B cell (primary cell): ENCODE results near the gene LRRK2.

Experiments
- EZH2 ChIP-seq: IDR thresholded peaks from 2 replicates; pipeline ENCODE4 v1.6.1; 2012; ENCODE audit warnings: borderline replicate concordance, low read depth, mild to moderate bottlenecking, moderate library complexity, low read length; ENCODE audit not compliant: insufficient read depth, poor library complexity, severe bottlenecking
- TF ChIP-seq, protein P1 (sequence below): fragments of 200-600 bp; IDR thresholded peaks from one replicate; pipeline ENCODE4 v1.8.0; 2022; ENCODE audit warnings: antibody characterized with exemption, mild to moderate bottlenecking

DNA sequence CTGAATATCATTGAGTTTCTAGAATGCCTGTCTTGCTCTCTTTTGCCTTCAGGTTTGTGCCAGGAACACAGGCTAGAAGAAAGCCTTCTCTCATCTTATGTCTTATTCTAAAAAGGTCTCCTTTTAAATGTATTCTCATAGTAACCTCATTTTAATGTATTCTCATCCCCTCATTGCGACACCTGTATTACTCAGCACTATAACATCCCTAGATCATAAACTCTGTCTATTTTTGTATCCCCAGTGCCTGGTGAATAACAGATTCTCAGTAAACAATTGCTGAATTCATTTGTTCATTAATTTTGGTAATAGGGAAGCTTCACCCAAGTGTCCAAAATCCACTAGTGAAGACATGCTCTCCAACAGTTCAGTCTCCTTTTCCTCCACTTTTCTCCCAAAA is 8.8 kb upstream of the LRRK2 start:
- TF ChIP-seq, protein P1, sequence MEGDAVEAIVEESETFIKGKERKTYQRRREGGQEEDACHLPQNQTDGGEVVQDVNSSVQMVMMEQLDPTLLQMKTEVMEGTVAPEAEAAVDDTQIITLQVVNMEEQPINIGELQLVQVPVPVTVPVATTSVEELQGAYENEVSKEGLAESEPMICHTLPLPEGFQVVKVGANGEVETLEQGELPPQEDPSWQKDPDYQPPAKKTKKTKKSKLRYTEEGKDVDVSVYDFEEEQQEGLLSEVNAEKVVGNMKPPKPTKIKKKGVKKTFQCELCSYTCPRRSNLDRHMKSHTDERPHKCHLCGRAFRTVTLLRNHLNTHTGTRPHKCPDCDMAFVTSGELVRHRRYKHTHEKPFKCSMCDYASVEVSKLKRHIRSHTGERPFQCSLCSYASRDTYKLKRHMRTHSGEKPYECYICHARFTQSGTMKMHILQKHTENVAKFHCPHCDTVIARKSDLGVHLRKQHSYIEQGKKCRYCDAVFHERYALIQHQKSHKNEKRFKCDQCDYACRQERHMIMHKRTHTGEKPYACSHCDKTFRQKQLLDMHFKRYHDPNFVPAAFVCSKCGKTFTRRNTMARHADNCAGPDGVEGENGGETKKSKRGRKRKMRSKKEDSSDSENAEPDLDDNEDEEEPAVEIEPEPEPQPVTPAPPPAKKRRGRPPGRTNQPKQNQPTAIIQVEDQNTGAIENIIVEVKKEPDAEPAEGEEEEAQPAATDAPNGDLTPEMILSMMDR, result no peak
- no peak for TF ChIP-seq EZH2
